HG02798 (cell line): ENCODE measurements around the gene RXFP3.
A peak's percentile ranks its signal among the peaks of the same experiment; 100 is the strongest.
"Not testable (repeated sequence)": the region's sequence is repeated elsewhere in the genome, so short reads cannot be mapped to it uniquely, and the experiment has no call there.

ENCODE experiments used
- ATAC-seq: cut with Tn5 transposase; IDR thresholded peaks from one replicate; pipeline ENCODE4 v1.9.1; 2021; ENCODE audit warnings: mild to moderate bottlenecking; ENCODE audit not compliant: unreplicated experiment, poor library complexity

Gene RXFP3

GRCh38 chr5:33936381-33937016 lies at the start of gene RXFP3:
Gene RXFP3 (plus strand): TSS chr5:33936386. CDS start chr5:33936741, 355 bp downstream.
- no peak for ATAC-seq

DNA sequence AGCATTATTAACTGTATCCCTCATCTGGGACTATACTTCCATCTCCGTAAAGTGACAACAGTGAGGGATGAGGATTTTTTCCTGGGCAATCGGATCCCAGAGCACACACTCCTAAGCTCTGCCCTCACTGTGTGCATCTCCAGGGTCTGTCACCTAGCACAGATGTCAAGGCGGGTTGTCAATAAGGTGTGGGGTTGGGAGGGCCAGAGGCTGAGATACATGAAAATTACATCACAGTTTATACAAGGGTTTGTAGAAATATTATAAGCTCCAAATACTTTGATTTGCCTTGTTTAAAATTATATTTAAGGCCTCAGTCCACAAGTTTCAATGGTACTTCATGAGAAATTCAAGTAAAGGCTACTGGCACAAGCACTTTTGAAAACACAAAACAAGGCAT lies 48.9 kb upstream of the RXFP3 start:
- ATAC-seq = no peak

DNA sequence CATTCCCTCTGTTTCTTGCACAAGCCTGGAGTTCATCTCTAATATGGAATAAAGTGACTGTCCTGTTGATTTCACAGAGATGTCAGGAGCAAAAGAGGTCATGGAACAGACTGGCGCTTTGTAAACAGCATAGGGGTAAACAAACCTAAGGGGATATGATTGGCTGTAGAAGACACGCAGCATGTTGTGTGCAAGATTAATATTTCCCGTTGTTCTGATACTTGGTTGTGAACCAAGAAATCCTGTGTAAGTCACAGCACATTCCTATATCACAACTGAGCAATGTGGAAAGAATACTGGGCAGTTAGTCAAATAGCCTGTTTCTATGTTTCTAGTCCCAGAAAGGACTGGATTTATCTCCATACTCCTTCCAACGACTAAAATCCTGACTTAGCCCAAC lies 47.6 kb upstream of the RXFP3 start:
- no peak for ATAC-seq

DNA sequence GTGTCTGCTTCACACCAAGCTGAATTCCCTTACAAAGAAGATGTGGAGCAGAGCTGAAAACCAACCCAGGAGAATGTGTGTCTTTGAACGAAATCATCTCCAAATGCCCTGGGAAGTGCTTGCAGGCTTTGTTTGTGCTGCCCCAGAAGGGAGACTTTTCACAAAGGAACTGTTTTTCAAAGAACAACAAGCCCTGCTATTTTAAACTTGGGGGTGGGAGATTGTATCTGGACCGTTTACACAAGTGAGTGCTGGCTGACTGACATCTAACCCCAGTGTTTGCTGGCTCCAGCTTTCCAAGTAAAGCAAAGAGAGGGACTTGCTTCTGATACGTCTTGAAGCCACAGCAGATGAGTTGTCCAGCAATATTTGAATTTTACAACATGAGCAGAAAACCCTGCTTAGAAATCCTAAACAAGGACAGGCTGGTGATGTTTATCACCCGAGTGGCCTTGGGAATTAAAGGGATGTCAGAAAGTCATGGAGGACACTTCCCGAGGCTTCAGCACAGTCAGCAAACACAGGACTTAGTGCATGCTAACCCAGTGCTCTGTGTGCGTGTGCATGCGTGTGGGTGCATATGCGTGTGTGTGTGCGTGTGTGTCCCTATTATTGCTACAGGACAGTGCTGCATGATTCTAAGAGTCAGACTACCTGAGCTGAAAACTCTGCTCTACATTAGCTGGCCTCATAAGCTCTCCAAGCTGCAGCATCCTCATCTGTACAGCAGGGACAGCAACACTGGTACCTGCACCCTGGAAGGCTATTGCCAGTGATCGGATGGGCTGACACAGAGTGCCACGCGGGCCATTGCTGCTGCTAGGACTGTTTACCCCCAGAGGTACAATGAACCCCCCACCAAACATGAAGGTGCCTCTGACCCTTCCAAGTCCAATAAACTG lies 45.8 kb upstream of the RXFP3 start:
- ATAC-seq = no peak

DNA sequence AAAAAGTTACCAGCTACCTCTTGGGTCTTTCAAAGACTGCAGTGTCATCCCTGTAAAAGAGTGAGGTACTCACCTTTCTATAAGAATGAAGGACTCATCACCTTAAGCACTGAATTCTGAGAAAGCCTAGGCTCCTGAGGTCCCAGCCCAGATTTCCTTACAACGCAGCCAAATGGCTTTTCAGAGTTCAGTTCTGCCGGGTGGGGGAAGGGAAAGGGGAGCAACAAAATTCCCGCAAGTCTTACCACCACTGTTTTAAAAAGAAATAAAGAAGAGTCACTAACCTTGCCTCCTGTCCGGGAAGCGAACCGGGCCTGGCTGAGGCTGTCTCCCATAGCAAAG lies 44.8 kb upstream of the RXFP3 start:
- no peak for ATAC-seq

GRCh38 chr5:33891788-33892619 lies 44.2 kb upstream of the RXFP3 start, which contains the start of gene ADAMTS12:
Gene ADAMTS12 (minus strand): TSS chr5:33891990. CDS start chr5:33891856, 134 bp downstream.
- no peak for ATAC-seq

DNA sequence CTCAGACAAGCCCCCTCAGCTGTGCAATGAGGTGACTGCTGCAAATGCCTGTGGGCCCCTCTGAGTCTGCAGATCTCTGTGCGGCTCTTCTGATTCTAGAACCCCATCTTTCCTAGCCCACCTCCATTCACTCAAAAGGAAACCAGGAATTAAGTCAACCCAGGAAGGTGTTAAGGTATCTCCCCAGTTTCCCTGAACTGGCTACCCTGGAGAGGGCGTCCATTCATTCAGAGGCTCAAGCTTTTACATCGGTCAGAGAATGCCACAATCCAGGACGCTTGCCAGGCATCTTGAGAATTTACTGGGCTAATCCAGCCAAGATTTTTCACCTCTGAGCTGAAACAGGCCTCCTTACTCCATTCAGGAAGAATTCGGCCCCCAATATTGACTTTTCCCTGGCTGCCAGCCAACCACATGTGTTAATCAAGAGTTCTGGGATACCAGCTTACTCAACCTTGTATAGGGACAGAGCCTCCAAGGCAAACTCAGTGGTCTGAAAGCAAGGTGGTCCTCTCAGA lies 43.5 kb upstream of the RXFP3 start:
- no peak for ATAC-seq

DNA sequence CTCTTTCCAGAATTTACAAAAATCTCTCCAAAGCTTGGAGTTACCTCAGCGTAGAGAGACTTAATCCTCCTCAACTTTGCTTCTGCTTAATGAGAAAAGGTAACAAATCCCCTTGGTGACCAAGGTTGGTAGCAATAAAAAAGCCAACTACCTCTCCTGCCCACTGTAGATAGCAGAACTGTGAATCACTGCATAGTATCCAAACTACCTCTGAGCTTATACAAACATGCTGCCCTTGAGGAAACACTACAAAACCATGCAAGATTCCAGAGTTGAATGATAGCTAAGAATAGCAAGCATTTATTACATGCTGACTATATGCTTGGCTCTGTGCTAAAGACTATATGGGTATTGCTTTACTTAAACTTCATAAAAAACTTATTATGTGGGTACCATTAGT lies 41.6 kb upstream of the RXFP3 start:
- no peak for ATAC-seq

DNA sequence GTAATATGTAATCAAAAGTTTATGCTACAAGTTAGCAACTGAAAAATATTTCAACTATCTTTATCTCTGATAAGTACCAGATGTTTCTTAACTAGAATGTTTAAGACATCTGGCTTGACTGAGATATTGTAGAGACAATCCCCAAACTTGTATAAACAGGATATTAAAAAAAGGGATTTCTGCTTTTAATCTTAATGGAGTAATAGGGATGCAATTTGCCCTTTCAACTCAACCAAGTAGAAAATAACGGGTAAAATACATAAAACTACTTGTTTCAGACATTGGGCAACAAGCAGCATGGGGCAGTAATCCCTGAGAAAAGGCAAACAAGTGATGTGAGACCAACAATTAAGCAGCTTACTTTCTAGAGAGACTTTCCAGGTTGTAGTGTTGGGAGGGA lies 35.0 kb upstream of the RXFP3 start:
- ATAC-seq = no peak

DNA sequence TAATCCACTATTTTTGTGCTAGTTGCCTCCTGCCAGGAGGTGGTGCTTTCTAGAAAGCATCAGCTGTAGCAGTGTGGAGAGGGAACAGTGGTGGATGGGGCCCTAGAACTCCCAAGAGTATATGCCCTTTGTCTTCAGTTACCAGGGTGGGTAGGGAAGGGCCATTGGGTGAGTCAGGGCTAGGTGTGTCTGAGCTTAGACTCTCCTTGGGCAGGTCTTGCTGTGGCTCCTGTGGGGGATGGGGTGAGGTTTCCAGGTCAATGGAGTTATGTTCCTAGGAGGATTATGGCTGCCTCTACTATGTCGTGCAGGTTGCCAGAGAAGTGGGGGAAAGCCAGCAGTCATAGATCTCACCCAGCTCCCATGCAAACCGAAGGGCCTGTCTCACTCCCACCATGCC lies 33.1 kb upstream of the RXFP3 start:
- ATAC-seq = no peak

DNA sequence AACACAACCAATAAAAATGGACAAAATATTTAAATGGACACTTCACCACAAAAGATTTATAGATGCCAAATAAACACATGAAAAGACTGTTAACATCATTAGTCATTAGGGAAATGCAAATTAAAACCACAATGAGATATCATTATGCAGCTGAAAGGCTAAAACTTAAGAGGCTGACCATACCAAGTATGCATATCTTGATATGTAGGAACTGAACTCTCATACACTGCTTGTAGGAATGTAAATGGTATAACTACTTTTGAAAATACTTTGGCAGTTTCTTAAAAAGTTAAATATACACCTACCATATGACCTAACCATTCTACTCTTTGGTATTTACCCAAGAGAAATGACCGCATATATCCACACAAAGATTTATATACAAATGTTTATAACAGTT lies 30.8 kb upstream of the RXFP3 start:
- no peak for ATAC-seq

DNA sequence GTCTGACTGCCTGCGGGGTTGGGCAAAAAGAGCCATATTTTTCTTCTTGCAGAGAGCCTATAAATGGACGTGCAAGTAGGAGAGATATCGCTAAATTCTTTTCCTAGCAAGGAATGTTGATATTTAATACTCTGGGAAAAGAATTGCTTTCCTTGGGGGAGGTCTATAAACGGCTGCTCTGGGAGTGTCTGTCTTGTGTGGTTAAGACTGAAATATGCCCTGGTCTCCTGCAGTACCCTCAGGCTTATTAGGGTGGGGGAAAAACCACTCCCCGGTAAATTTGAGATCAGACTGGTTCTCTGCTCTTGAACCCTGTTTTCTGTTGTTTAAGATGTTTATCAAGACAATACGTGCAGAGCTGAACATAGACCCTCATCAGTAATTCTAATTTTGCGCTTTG lies 29.9 kb upstream of the RXFP3 start:
- not testable (repeated sequence) for ATAC-seq

DNA sequence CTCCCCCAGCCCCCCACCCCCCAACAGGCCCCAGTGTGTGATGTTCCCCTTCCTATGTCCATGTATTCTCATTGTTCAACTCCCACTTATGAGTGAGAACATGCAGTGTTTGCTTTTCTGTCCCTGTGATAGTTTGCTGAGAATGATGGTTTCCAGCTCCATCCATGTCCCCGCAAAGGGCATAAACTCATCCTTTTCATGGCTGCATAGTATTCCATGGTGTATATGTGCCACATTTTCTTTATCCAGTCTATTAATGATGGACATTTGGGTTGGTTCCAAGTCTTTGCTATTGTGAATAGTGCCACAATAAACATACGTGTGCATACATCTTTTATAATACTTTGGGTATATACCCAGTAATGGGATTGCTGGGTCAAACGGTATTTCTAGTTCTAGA lies 21.3 kb upstream of the RXFP3 start:
- not testable (repeated sequence) for ATAC-seq

GRCh38 chr5:33921002-33921401 lies 15.2 kb upstream of the RXFP3 start:
- ATAC-seq = no peak

GRCh38 chr5:33925278-33925677 lies 10.9 kb upstream of the RXFP3 start:
- ATAC-seq = peak; percentile 62

- no peak for ATAC-seq
These were observed 8.5 kb upstream of the RXFP3 start for GRCh38 chr5:33927685-33928084.

- ATAC-seq = no peak
These were observed 7.9 kb upstream of the RXFP3 start for GRCh38 chr5:33928283-33928682.

DNA sequence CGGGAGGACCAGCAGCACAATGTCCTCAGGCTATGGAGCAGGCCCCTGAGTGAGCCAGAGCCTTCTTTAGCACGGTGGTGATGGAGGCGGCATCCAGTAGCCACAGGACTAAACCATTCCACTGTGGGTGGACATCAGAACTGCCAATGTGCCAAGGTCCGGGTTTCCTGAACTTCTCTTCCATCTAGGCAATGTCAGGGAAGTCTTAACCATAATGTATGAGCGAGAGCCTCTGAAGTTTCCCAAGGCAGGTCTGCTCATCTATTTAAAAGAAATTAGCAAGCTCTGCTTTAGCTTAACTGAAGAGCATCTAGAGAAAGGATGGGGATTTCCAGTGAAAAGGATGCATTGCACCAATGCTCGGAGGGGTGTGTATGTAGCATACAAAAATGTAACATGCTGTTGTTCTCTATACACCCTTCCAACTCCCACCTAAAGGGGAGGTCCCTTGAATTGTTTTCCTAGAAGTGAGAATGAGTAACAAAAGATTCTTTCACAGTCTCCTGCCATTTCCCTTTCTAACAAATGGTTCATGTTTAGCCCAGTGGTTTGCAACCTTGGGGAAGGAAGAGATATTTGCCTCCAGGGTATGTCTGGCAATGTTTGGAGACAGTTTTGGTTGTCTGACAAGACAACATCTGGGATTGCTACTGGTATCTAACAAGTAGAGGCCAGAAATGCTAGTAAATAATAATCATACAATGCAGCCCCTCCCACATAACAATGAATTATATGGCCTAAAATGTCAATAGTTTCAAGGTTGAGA lies 6.1 kb upstream of the RXFP3 start:
- ATAC-seq = no peak

DNA sequence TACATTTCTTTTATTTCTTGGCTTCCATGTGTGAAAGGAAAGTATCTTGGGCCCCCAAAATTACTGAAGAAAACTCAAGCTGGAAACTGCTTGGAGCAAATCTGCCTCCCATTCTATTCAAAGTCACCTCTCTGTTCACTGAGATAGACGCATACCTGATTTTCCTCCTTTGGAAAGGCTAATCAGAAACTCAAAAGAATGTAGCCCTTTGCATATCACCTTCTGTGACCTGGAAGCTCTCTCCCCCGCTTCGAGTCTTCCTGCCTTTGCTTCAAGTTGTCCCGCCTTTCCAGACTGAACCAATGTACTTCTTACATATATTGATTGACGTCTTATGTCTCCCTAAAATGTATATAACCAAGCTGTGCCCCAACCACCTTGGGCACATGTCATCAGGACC lies 5.0 kb upstream of the RXFP3 start:
- ATAC-seq = no peak

- peak; percentile 86 for ATAC-seq
These were observed 2.4 kb upstream of the RXFP3 start for GRCh38 chr5:33933723-33934169.
